NCI-H1436 treated with DMSO at 0.1 percent for 48 hours (cell line): Measurements from ENCODE around the gene BMP7.
"Not testable (repeated sequence)": the region's sequence is repeated elsewhere in the genome, so short reads cannot be mapped to it uniquely, and the experiment has no call there.

Source experiments
- DNase-seq: peaks from one replicate; lab custom pipeline; 2025; lab: John Stamatoyannopoulos, UW

Gene BMP7

DNA sequence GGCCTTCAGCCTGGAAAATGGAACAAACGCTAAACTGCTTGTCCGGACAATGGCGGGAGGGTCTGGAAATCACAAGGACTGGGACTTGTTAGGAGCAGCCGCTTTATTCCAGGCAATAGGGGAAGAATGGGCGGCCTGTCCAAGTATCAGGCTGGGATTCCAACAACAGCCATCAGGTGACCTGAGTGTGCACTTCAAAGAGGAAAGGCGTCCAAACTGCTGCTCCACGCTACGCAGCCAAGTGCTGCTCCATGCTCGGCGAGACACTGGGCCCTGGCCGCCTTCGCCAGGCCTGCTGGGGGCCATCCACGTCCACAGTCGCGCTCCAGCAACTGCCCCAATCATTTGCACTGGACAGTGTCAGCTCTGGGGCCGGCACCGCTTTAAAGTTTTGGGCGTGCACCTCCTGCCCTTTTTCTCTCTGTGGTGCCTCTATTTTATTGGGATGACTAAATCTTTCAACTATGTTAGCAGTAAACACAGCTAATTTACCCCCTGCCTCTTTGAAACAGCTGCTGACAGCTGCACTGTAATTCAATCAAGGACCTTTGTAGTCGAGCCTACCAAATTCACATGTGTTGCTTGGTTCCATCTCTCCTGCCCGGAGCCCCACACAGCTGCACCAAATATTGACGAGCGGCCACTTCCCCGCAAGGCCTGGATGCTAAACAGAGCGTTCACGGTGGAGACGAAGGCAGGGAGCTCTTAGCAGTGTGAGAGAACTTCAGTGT, 98.3 kb downstream of the BMP7 start:
- no peak for DNase-seq

DNA sequence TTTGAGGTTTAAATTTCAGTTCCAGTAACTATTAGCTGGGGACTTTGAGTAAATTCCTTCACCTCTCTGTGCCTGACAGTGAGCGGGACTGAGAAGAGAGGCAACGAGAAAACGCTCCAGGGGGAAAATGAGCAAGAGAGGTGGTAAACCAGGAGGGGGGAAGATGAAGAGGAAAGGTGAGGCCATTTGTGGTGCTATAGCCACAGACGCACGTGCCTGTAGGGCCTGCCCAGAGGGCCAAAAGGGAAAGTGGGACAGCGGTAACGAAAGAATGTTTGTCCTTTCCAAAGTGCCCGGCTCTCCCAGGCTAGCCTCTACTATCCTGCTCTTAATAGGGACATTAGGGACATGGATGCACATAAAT, 99.2 kb downstream of the BMP7 start:
- no peak for DNase-seq

- no peak for DNase-seq
Observed at GRCh38 chr20:57166568-57167291, 99.7 kb downstream of the BMP7 start.

- no peak for DNase-seq
Observed at GRCh38 chr20:57165427-57166004, 100.9 kb downstream of the BMP7 start.

- no peak for DNase-seq
Observed at GRCh38 chr20:57164872-57165271, 101.6 kb downstream of the BMP7 start.

DNA sequence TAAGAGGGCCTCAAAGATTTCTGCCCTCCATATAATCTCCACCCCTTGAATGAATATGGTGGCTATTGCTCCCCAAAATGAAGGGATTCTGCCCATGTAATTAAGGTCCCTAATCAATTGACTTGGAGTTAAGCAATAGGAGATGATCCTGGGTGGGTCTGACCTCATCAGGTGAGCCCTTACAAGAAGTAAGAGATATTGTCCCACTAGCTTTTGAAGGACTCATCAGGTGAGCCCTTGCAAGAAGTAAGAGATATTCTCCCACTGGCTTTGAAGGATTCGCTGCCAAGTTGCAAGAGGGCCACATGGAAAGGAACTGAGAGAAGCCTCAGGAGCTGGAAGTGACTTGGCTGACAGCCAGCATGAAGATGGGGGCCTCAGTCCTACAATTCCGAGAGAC, 103.4 kb downstream of the BMP7 start:
- no peak for DNase-seq

GRCh38 chr20:57162362-57162652, 104.1 kb downstream of the BMP7 start:
- no peak for DNase-seq

- DNase-seq: no peak
Observed at GRCh38 chr20:57161478-57162361, 104.7 kb downstream of the BMP7 start.

DNA sequence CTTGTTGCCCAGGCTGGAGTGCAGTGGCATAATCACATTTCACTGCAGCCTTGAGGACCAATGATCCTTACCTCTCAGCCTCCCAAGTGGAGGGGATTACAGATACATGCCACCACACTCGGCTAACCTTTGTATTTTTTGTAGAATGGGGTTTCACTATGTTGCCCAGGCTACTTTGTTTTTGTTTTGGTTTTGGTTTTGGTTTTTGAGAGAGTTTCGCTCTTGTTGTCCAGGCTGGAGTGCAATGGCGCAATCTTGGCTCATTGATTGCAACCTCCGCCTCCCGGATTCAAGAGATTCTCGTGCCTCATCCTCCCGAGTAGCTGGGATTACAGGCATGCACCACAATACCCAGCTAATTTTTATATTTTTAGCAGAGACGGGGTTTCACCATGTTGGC, 105.5 kb downstream of the BMP7 start:
- DNase-seq: no peak

- DNase-seq: no peak
Observed at GRCh38 chr20:57159945-57160610, 106.4 kb downstream of the BMP7 start.

GRCh38 chr20:57159193-57159851, 107.1 kb downstream of the BMP7 start:
- no peak for DNase-seq

GRCh38 chr20:57158474-57158873, 108.0 kb downstream of the BMP7 start:
- DNase-seq: no peak

DNA sequence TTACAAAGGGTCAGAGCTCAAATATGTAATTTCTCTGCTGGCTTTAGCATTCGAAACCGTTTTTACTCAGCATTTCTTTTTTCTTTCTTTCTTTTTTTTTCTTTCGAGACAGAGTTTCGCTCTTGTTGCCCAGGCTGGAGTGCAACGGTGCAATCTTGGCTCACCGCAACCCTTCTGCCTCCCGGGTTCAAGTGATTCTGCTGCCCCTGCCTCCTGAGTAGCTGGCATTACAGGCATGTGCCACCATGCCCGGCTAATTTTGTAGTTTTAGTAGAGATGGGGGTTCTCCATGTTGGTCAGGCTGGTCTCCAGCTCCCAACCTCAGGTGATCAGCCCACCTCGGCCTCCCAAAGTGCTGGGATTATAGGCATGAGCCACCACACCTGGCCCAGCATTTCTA, 108.7 kb downstream of the BMP7 start:
- DNase-seq: not testable (repeated sequence)

- DNase-seq: no peak
Observed at GRCh38 chr20:57157106-57157691, 109.2 kb downstream of the BMP7 start.

DNA sequence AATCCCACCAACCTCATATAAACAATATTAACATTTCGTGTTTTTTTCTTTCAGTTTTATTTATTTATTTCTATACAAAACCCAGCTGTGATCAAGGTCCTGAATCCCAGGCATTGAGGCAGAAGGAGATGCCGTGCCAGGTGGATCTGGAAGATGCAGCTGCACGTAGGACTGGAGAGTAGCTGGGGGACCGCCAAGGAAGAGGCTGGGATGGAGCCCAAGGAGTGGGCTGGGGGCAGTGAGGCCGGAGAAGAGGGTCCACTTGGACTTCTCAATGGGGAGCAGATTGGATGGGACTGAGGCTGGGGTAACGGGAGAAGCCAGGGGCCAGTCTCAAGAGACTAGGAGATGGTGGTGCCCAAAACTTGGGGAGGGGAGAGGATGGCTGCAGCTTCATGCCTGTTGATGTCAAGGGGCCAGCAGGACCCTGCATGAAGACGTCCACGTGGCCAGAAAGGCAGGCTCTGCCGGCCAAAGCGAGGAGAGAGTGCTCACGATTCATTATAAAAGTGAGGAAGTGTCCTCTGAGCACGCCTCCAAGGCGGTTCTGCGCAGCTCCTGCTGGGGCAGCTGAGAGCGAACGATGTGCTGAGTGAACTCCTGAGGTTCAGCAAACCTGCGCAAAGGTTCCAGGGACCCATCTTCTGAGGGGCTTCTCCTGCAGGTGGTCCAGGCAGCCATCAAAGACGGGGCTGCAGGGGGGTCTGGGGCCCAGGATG, 110.3 kb downstream of the BMP7 start:
- no peak for DNase-seq

DNA sequence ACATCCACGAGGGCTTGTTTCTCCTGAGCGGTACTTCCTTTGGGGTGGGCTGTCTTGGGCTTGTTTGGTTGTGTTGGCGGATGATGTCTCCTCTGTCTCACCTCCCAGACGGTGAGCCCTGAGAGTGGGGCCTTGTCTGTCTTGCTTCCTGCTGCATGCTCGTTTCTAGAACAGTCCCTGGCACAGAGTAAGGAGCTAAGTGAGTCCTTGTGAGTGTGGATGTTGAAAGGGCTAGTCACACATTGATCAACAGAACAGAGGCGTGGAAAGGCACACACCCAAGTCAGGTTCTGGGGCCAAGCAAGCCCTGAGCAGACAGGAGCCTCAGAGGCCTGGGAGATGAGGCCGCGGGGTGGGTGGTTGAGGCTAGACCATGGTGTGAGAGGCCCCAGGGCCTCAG, 111.0 kb downstream of the BMP7 start:
- no peak for DNase-seq

GRCh38 chr20:57153238-57153905, 113.1 kb downstream of the BMP7 start:
- no peak for DNase-seq

DNA sequence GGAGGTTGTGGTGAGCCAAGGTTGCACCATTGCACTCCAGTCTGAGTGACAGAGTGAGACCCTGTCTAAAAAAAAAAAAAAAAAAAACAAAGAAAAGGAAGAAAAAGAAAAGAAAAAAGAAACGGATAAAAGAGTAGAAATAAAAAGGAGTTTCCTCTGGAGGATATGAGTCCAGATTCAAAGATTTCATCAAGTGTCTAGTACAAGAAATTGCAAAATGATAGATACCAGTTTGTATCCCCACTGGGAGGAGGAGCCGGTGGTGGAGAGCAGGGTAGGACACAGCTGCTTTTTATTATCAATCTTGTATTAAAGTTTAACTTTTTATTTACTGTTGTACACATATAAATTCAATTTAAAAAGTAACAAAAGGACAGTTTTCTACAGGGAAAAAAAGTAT, 113.9 kb downstream of the BMP7 start:
- no peak for DNase-seq

DNA sequence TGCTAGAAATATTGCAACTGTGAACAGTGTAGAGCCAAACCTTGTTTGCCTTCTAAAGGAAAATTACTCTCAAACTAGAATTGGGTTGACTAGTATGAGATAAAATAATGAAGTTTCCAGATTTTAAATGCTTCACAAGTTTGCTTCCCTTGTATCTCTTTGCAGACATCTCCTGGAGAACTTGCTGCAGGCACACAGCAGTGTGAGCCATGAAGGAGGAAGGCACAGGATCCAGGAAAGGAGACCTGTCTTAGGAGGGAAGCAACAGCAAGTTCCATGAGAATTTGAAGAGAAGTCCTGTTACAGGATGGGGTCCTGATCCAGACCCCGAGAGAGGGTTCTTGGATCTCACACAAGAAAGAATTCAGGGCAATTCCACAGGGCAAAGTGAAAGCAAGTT, 115.9 kb downstream of the BMP7 start:
- no peak for DNase-seq

GRCh38 chr20:57148263-57148662, 118.2 kb downstream of the BMP7 start:
- no peak for DNase-seq
